Measurements from ENCODE around the gene HOXD11.

The HOXD11 gene

DNA sequence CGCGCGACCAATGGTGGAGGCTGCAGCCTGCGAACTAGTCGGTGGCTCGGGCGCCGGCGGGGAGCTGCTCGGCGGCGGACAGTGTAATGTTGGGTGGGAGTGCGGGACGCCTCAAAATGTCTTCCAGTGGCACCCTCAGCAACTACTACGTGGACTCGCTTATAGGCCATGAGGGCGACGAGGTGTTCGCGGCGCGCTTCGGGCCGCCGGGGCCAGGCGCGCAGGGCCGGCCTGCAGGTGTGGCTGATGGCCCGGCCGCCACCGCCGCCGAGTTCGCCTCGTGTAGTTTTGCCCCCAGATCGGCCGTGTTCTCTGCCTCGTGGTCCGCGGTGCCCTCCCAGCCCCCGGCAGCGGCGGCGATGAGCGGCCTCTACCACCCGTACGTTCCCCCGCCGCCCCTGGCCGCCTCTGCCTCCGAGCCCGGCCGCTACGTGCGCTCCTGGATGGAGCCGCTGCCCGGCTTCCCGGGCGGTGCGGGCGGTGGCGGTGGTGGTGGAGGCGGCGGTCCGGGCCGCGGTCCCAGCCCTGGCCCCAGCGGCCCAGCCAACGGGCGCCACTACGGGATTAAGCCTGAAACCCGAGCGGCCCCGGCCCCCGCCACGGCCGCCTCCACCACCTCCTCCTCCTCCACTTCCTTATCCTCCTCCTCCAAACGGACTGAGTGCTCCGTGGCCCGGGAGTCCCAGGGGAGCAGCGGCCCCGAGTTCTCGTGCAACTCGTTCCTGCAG, 15.8 kb downstream of the HOXD11 start, which contains the start of gene HOXD9:
Gene HOXD9 (plus strand): TSS at position 37 of the 728 bp plus-strand sequence. CDS start 50 bp downstream, at position 87.
- TF ChIP-seq, protein P1, sequence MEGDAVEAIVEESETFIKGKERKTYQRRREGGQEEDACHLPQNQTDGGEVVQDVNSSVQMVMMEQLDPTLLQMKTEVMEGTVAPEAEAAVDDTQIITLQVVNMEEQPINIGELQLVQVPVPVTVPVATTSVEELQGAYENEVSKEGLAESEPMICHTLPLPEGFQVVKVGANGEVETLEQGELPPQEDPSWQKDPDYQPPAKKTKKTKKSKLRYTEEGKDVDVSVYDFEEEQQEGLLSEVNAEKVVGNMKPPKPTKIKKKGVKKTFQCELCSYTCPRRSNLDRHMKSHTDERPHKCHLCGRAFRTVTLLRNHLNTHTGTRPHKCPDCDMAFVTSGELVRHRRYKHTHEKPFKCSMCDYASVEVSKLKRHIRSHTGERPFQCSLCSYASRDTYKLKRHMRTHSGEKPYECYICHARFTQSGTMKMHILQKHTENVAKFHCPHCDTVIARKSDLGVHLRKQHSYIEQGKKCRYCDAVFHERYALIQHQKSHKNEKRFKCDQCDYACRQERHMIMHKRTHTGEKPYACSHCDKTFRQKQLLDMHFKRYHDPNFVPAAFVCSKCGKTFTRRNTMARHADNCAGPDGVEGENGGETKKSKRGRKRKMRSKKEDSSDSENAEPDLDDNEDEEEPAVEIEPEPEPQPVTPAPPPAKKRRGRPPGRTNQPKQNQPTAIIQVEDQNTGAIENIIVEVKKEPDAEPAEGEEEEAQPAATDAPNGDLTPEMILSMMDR (IDR thresholded peaks at IDR 0.05; ENCODE audit: low read length): no peak
- no peak for TF ChIP-seq EZH2 (IDR thresholded peaks at IDR 0.05; ENCODE audit: borderline replicate concordance, low read length)
- Histone ChIP-seq H3K27ac (ENCODE audit: low read depth, low read length, poor library complexity, severe bottlenecking) (no peak within 1 kb of the TSS), H3K79me2 (ENCODE audit: insufficient read depth, low read length) (no peaks in the 10 kb centered on the region), H2AFZ (ENCODE audit: low read length) (no peak within 1 kb of the TSS), H3K9me2 (ENCODE audit: low read depth, low read length) (no peaks in the 10 kb centered on the region), H3K4me1 (ENCODE audit: insufficient read depth, low read length, severe bottlenecking) (no peaks in the 10 kb centered on the region), H3K9ac (ENCODE audit: low read length) (no peak within 1 kb of the TSS), H3K4me2 (ENCODE audit: low read length) (no peak within 1 kb of the TSS), H3F3A (ENCODE audit: insufficient read depth, low read length) (no peaks in the 10 kb centered on the region), H3K36me3 (ENCODE audit: insufficient read depth, low read length) (no peaks in the 10 kb centered on the region), H3K4me3 (ENCODE audit: low read depth, low read length, poor library complexity, severe bottlenecking) (no peak within 1 kb of the TSS), H3K9me3 (ENCODE audit: low read length) (no peaks in the 10 kb centered on the region), H3K27me3 (ENCODE audit: insufficient read depth, low read length) (no peaks in the 10 kb centered on the region; the same call in none of the 2 replicates), H4K20me1 (ENCODE audit: insufficient read depth, low read length) (no peaks in the 10 kb centered on the region)

DNA sequence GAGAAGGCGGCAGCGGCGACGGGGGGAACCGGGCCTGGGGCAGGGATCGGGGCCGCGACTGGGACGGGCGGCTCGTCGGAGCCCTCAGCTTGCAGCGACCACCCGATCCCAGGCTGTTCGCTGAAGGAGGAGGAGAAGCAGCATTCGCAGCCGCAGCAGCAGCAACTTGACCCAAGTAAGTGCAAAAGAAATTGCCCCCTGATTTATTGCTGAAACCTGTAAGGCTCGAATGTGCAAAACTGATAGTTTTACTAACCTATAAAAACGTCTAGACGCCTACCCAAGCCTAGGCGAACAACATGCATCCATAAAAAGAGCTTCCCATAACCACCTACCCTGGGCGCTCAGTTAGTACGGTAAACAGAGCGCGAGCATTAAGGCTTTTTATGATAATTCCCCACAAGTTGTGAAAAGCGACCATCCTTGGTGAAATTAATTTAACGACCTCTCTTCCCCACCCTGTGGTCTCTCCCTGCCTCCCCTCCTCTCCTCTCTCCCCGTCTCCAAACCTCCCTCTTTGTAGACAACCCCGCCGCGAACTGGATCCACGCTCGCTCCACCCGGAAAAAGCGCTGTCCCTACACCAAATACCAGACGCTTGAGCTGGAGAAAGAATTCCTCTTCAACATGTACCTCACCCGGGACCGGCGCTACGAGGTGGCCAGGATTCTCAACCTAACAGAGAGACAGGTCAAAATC, 16.5 kb downstream of the HOXD11 start:
- no peaks in the 10 kb centered on the region; the same call in none of the 2 replicates for H3K27me3 ChIP-seq (ENCODE audit: insufficient read depth, low read length)
- H3K4me2 ChIP-seq (ENCODE audit: low read length): no peak overlapping the region
- H3F3A ChIP-seq (ENCODE audit: insufficient read depth, low read length): no peaks in the 10 kb centered on the region
- H3K9ac ChIP-seq (ENCODE audit: low read length): no peak overlapping the region
- H3K79me2 ChIP-seq (ENCODE audit: insufficient read depth, low read length): no peaks in the 10 kb centered on the region
- H3K4me1 ChIP-seq (ENCODE audit: insufficient read depth, low read length, severe bottlenecking): no peaks in the 10 kb centered on the region
- no peak for TF ChIP-seq EZH2 (IDR thresholded peaks at IDR 0.05; ENCODE audit: borderline replicate concordance, low read length)
- TF ChIP-seq, protein P1 (IDR thresholded peaks at IDR 0.05; ENCODE audit: low read length): no peak
- H3K9me3 ChIP-seq (ENCODE audit: low read length): no peaks in the 10 kb centered on the region
- H2AFZ ChIP-seq (ENCODE audit: low read length): no peak overlapping the region
- H3K36me3 ChIP-seq (ENCODE audit: insufficient read depth, low read length): no peaks in the 10 kb centered on the region
- no peak overlapping the region for H3K27ac ChIP-seq (ENCODE audit: low read depth, low read length, poor library complexity, severe bottlenecking)
- no peaks in the 10 kb centered on the region for H4K20me1 ChIP-seq (ENCODE audit: insufficient read depth, low read length)
- H3K9me2 ChIP-seq (ENCODE audit: low read depth, low read length): no peaks in the 10 kb centered on the region
- no peak overlapping the region for H3K4me3 ChIP-seq (ENCODE audit: low read depth, low read length, poor library complexity, severe bottlenecking)

DNA sequence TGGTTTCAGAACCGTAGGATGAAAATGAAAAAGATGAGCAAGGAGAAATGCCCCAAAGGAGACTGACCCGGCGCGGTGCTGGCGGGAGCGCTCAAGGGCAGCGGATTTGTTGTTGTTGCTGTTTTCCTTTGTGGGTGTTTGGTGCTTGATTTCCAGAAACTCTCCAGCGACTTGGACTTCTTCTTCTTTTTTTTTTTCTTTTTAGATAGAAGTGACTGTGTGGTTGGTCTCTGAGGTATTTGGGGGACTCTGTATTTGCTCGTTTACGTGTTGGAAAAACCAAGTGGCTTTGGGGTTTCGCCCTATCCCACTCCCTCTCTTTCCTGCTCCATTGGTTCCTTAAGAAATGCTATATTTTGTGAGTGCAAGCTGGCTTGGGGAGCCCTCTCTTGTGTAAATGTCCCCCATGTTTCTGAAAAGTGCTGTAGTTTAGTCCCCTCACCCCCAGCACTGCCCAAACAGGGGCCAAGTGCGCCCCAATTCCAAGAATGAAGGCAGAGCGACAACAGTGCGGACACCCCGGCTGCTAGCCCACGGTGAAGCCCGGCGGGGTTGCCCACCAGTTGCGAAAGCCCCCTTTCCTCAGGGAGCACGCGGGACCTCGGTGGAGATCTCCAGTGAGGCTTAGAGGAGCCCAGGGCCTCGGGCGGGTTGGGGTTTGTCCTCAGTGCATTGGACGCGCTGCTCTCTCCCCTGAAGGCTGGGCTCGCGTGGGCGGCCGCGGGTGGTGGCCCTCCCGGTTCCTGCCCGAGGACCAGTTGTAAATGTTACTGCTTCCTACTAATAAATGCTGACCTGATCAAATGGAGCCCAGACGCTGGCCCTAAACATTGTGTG, 17.2 kb downstream of the HOXD11 start:
- Histone ChIP-seq H3F3A (ENCODE audit: insufficient read depth, low read length) (no peaks in the 10 kb centered on the region), H3K9me3 (ENCODE audit: low read length) (no peaks in the 10 kb centered on the region), H3K4me2 (ENCODE audit: low read length) (no peak overlapping the region), H3K9me2 (ENCODE audit: low read depth, low read length) (no peaks in the 10 kb centered on the region), H3K4me1 (ENCODE audit: insufficient read depth, low read length, severe bottlenecking) (no peaks in the 10 kb centered on the region), H4K20me1 (ENCODE audit: insufficient read depth, low read length) (no peaks in the 10 kb centered on the region), H3K36me3 (ENCODE audit: insufficient read depth, low read length) (no peaks in the 10 kb centered on the region), H2AFZ (ENCODE audit: low read length) (no peak overlapping the region), H3K27ac (ENCODE audit: low read depth, low read length, poor library complexity, severe bottlenecking) (no peak overlapping the region), H3K79me2 (ENCODE audit: insufficient read depth, low read length) (no peaks in the 10 kb centered on the region), H3K27me3 (ENCODE audit: insufficient read depth, low read length) (no peaks in the 10 kb centered on the region; the same call in none of the 2 replicates), H3K4me3 (ENCODE audit: low read depth, low read length, poor library complexity, severe bottlenecking) (no peak overlapping the region), H3K9ac (ENCODE audit: low read length) (no peak overlapping the region)
- no peak for TF ChIP-seq EZH2 (IDR thresholded peaks at IDR 0.05; ENCODE audit: borderline replicate concordance, low read length)
- TF ChIP-seq, protein P1 (IDR thresholded peaks at IDR 0.05; ENCODE audit: low read length): no peak
